ENCODE measurements around the gene FOXL1.

The FOXL1 gene

GRCh38 chr16:86557587-86557986 lies 20.8 kb upstream of the FOXL1 start:
- CTCF ChIA-PET, result interaction anchor here (0.6 to 1.0 kb wide), 2 partner anchors 37 to 505 kb away, joined by 3 to 5 read pairs; no protein-coding TSS in a partner anchor
- no peaks in the 10 kb centered on the region for H3K9me3 Mint-ChIP-seq
- H3K4me3 Mint-ChIP-seq, result no peak overlapping the region
- H3K36me3 Mint-ChIP-seq, result peaks cover 8% of the 10 kb centered on the region
- no peak for DNase-seq
- H3K4me1 Mint-ChIP-seq, result peaks cover 25% of the 10 kb centered on the region
- H3K27ac Mint-ChIP-seq, result no peak overlapping the region
- peaks cover 36% of the 10 kb centered on the region for H3K27me3 Mint-ChIP-seq

GRCh38 chr16:86558355-86559193 lies 19.8 kb upstream of the FOXL1 start:
- no peaks in the 10 kb centered on the region for H3K9me3 Mint-ChIP-seq
- no peak for DNase-seq
- no peak overlapping the region for H3K27ac Mint-ChIP-seq
- CTCF ChIA-PET, result interaction anchor here (0.6 to 1.0 kb wide), 2 partner anchors 9 to 504 kb away, joined by 3 to 5 read pairs; no protein-coding TSS in a partner anchor
- H3K4me3 Mint-ChIP-seq, result no peak overlapping the region
- H3K27me3 Mint-ChIP-seq, result peaks cover 46% of the 10 kb centered on the region
- peaks cover 5% of the 10 kb centered on the region for H3K36me3 Mint-ChIP-seq
- peaks cover 23% of the 10 kb centered on the region for H3K4me1 Mint-ChIP-seq

- Mint-ChIP-seq H3K4me1 (peaks cover 18% of the 10 kb centered on the region), H3K4me3 (no peak overlapping the region), H3K9me3 (no peaks in the 10 kb centered on the region), H3K27me3 (peaks cover 58% of the 10 kb centered on the region), H3K36me3 (peaks cover 2% of the 10 kb centered on the region), H3K27ac (no peak overlapping the region)
- CTCF ChIA-PET, result no interaction called here
- DNase-seq, result no peak
These were observed 18.5 kb upstream of the FOXL1 start for GRCh38 chr16:86559802-86560305.

GRCh38 chr16:86562356-86562755 lies 16.0 kb upstream of the FOXL1 start:
- CTCF ChIA-PET, result interaction anchor here (1.3 to 3.1 kb wide), 2 partner anchors 311 to 501 kb away, joined by 7 to 18 read pairs; no protein-coding TSS in a partner anchor
- Mint-ChIP-seq H3K36me3 (no peaks in the 10 kb centered on the region), H3K4me3 (no peak overlapping the region), H3K4me1 (peaks cover 8% of the 10 kb centered on the region), H3K27ac (no peak overlapping the region), H3K9me3 (no peaks in the 10 kb centered on the region), H3K27me3 (peaks cover 69% of the 10 kb centered on the region)
- DNase-seq, result no peak

- Mint-ChIP-seq H3K27ac (no peak overlapping the region), H3K4me1 (peaks cover 8% of the 10 kb centered on the region), H3K9me3 (no peaks in the 10 kb centered on the region), H3K36me3 (no peaks in the 10 kb centered on the region), H3K4me3 (peak overlapping the region; percentile 21), H3K27me3 (peaks cover 71% of the 10 kb centered on the region)
- DNase-seq, result peak; percentile 92
- CTCF ChIA-PET, result interaction anchor here (0.6 to 3.1 kb wide), 10 partner anchors 13 to 716 kb away, joined by 3 to 19 read pairs (median 4); no protein-coding TSS in a partner anchor
These were observed 14.6 kb upstream of the FOXL1 start for GRCh38 chr16:86563469-86564345.

GRCh38 chr16:86565181-86565631 lies 13.1 kb upstream of the FOXL1 start:
- CTCF ChIA-PET, result interaction anchor here (0.8 to 3.1 kb wide), 11 partner anchors 11 to 513 kb away, joined by 3 to 19 read pairs (median 3); no protein-coding TSS in a partner anchor
- Mint-ChIP-seq H3K27me3 (peaks cover 83% of the 10 kb centered on the region), H3K9me3 (no peaks in the 10 kb centered on the region), H3K36me3 (no peaks in the 10 kb centered on the region), H3K4me3 (no peak overlapping the region), H3K27ac (no peak overlapping the region), H3K4me1 (peaks cover 8% of the 10 kb centered on the region)
- DNase-seq, result no peak

GRCh38 chr16:86565644-86566511 lies 12.5 kb upstream of the FOXL1 start:
- Mint-ChIP-seq H3K27me3 (peaks cover 89% of the 10 kb centered on the region), H3K4me3 (no peak overlapping the region), H3K4me1 (peaks cover 8% of the 10 kb centered on the region), H3K36me3 (no peaks in the 10 kb centered on the region), H3K9me3 (no peaks in the 10 kb centered on the region), H3K27ac (peak overlapping the region; percentile 55)
- DNase-seq, result no peak
- CTCF ChIA-PET, result interaction anchor here (1.0 kb wide), 1 partner anchor 308 kb away, joined by 3 read pairs; no protein-coding TSS in a partner anchor

GRCh38 chr16:86566601-86566965 lies 11.8 kb upstream of the FOXL1 start, which contains the start of gene FOXC2:
Gene FOXC2, plus strand, starts transcription at chr16:86566829. Its CDS starts 507 bp downstream, at chr16:86567336.
- Mint-ChIP-seq H3K4me1 (peaks cover 8% of the 10 kb centered on the region), H3K27me3 (peaks cover 93% of the 10 kb centered on the region), H3K4me3 (no peak within 1 kb of the TSS), H3K27ac (peak within 1 kb of the TSS; percentile 58), H3K9me3 (no peaks in the 10 kb centered on the region), H3K36me3 (no peaks in the 10 kb centered on the region)
- DNase-seq, result peak; percentile 60
- CTCF ChIA-PET, result no interaction called here

- no peaks in the 10 kb centered on the region for H3K36me3 Mint-ChIP-seq
- CTCF ChIA-PET, result no interaction called here
- peaks cover 8% of the 10 kb centered on the region for H3K4me1 Mint-ChIP-seq
- no peaks in the 10 kb centered on the region for H3K9me3 Mint-ChIP-seq
- peak overlapping the region; percentile 58 for H3K27ac Mint-ChIP-seq
- no peak overlapping the region for H3K4me3 Mint-ChIP-seq
- H3K27me3 Mint-ChIP-seq, result peaks cover 95% of the 10 kb centered on the region
- no peak for DNase-seq
These were observed 11.2 kb upstream of the FOXL1 start for GRCh38 chr16:86566966-86567700.

- no peak for DNase-seq
- CTCF ChIA-PET, result no interaction called here
- Mint-ChIP-seq H3K27me3 (peaks cover 95% of the 10 kb centered on the region), H3K4me1 (peaks cover 8% of the 10 kb centered on the region), H3K36me3 (no peaks in the 10 kb centered on the region), H3K27ac (peak overlapping the region; percentile 58), H3K9me3 (no peaks in the 10 kb centered on the region), H3K4me3 (no peak overlapping the region)
These were observed 10.4 kb upstream of the FOXL1 start for GRCh38 chr16:86567701-86568581.

GRCh38 chr16:86568677-86569623 lies 9.4 kb upstream of the FOXL1 start:
- H3K4me3 Mint-ChIP-seq, result no peak overlapping the region
- H3K9me3 Mint-ChIP-seq, result no peaks in the 10 kb centered on the region
- CTCF ChIA-PET, result interaction anchor here (0.6 kb wide), 1 partner anchor 571 kb away, joined by 3 read pairs; no protein-coding TSS in a partner anchor
- H3K27me3 Mint-ChIP-seq, result peaks cover 95% of the 10 kb centered on the region
- no peaks in the 10 kb centered on the region for H3K36me3 Mint-ChIP-seq
- peaks cover 2% of the 10 kb centered on the region for H3K4me1 Mint-ChIP-seq
- peak overlapping the region; percentile 70 for H3K27ac Mint-ChIP-seq
- DNase-seq, result no peak

Measured in activated naive CD4-positive, alpha-beta T cell treated with anti-CD3 and anti-CD28 coated beads, Interleukin-2, amount 10 ng/mL, durations not matched to agents 7 days and 5 days (primary cell).